ENCODE results near the gene USP6.

DNA sequence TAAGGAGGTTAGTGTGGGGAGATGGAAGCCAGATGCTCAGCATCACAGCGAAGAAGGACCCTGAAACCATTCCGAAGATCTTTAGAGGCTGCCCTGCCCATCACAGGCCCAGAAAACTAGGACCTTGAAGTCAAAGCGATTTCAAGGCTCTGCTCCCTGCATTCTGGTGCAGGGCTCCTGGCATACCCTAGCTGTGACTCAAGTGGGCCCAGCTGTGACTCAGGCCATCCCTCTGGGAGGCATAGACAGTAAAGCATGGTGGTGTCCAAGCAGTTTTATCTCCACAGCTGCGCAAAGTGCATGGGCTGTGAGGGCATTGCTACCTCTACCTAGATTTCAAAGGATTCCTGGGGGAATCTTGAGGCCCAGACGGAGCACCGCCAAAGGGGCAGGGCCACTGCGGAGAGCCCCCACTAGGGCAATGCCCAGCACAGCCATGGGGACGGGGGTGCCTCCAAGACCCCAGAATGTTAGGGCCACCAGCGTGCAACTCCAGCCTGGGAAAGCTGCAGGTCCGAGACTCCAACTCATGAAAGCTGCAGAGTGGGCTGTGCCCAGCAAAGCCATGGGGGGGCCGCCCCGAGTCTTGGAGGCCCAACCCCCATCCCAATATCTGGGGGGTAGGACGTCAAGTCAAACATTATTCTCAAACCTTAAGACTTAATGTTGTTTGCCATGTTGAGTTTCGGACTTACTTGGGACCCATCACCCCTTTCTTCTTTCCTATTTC is 87.5 kb downstream of the USP6 start:
- TF ChIP-seq, protein P1, sequence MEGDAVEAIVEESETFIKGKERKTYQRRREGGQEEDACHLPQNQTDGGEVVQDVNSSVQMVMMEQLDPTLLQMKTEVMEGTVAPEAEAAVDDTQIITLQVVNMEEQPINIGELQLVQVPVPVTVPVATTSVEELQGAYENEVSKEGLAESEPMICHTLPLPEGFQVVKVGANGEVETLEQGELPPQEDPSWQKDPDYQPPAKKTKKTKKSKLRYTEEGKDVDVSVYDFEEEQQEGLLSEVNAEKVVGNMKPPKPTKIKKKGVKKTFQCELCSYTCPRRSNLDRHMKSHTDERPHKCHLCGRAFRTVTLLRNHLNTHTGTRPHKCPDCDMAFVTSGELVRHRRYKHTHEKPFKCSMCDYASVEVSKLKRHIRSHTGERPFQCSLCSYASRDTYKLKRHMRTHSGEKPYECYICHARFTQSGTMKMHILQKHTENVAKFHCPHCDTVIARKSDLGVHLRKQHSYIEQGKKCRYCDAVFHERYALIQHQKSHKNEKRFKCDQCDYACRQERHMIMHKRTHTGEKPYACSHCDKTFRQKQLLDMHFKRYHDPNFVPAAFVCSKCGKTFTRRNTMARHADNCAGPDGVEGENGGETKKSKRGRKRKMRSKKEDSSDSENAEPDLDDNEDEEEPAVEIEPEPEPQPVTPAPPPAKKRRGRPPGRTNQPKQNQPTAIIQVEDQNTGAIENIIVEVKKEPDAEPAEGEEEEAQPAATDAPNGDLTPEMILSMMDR (IDR thresholded peaks at IDR 0.05 in 2 of 3, conservative IDR thresholded peaks at IDR 0.05 in 1 of 3; ENCODE audit: control insufficient read depth in 2 of 3, extremely low read depth in 1 of 3, insufficient read depth in 1 of 3, low read depth in 3 of 3, low read length in 3 of 3) = no peak
- no peak for TF ChIP-seq ETV6 (conservative IDR thresholded peaks at IDR 0.05 in 1 of 2, IDR thresholded peaks at IDR 0.05 in 1 of 2; ENCODE audit: borderline replicate concordance in 1 of 2, low read depth in 1 of 2)
- TF ChIP-seq FOS (IDR thresholded peaks at IDR 0.05; ENCODE audit: borderline replicate concordance, extremely low read depth, insufficient read length) = no peak
- TF ChIP-seq POLR2AphosphoS5 (IDR thresholded peaks at IDR 0.05; ENCODE audit: low read length) = no peak
- no peak for TF ChIP-seq POLR2A (IDR thresholded peaks at IDR 0.05; ENCODE audit: low read depth, low read length)
- no peak for TF ChIP-seq RCOR1 (conservative IDR thresholded peaks at IDR 0.05; ENCODE audit: low read depth, low read length)
- TF ChIP-seq POLR2AphosphoS2 (IDR thresholded peaks at IDR 0.05; ENCODE audit: low read depth, low read length) = no peak
- TF ChIP-seq RAD51 (IDR thresholded peaks at IDR 0.05) = no peak
- no peak for TF ChIP-seq EZH2 (IDR thresholded peaks at IDR 0.05; ENCODE audit: borderline replicate concordance, control insufficient read depth, low read depth, low read length)

All from GM12878 (cell line).